PFSK-1 (cell line): ENCODE data around the gene MED17.
A peak's percentile ranks its signal among the peaks of the same experiment; 100 is the strongest.

Experiments used
- FOXP2 ChIP-seq: optimal IDR thresholded peaks from 2 replicates; pipeline ENCODE3; 2011; ENCODE audit warnings: borderline replicate concordance, control low read depth, inconsistent platforms; ENCODE audit not compliant: insufficient read depth; ENCODE audit errors: extremely low read length, extremely low read depth
- POLR2AphosphoS5 ChIP-seq: IDR thresholded peaks from 2 replicates; pipeline ENCODE4 v1.6.1; 2012; ENCODE audit warnings: low read depth, mild to moderate bottlenecking, control low read depth, low read length, moderate library complexity
- SIN3A ChIP-seq: IDR thresholded peaks from 2 replicates; pipeline ENCODE4 v1.6.1; 2012; ENCODE audit warnings: mild to moderate bottlenecking, low read length, moderate library complexity, borderline replicate concordance; ENCODE audit not compliant: insufficient read depth
- TAF1 ChIP-seq: IDR thresholded peaks from 2 replicates; pipeline ENCODE4 v1.6.1; 2012; ENCODE audit warnings: low read length, control low read depth, borderline replicate concordance; ENCODE audit not compliant: insufficient read depth
- TF ChIP-seq, protein P1 (sequence below), 2 experiments: IDR thresholded peaks; 2 replicates each; pipeline versions ENCODE4 v1.6.1 to v1.8.0; 2011 to 2012; ENCODE audit warnings: low read depth in 2 of 2, low read length in 2 of 2, control low read depth in 1 of 2, inconsistent platforms in 1 of 2, mild to moderate bottlenecking in 1 of 2, moderate library complexity in 1 of 2; ENCODE audit not compliant: insufficient read depth in 1 of 2

The MED17 gene

DNA sequence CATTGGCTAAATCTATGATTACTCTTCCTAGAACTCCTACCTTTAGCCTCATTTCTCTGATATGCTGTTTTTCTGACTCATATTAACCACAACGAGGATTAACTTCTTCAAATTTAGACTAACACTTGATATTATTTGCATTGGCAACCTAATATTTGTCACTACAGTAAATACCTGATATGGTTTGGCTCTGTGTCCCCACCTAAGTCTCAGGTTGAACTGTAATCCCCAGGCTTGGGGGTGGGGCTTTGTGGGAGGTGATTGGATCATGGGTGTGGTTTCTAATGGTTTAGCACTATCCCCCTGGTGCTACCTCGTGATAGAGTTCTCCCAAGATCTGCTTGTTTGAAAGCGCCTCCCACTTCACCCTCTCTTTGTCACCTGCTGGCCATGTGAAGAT lies 17.1 kb upstream of the MED17 start:
- TF ChIP-seq SIN3A: no peak
- no peak for TF ChIP-seq POLR2AphosphoS5
- no peak for TF ChIP-seq TAF1
- TF ChIP-seq, protein P1, sequence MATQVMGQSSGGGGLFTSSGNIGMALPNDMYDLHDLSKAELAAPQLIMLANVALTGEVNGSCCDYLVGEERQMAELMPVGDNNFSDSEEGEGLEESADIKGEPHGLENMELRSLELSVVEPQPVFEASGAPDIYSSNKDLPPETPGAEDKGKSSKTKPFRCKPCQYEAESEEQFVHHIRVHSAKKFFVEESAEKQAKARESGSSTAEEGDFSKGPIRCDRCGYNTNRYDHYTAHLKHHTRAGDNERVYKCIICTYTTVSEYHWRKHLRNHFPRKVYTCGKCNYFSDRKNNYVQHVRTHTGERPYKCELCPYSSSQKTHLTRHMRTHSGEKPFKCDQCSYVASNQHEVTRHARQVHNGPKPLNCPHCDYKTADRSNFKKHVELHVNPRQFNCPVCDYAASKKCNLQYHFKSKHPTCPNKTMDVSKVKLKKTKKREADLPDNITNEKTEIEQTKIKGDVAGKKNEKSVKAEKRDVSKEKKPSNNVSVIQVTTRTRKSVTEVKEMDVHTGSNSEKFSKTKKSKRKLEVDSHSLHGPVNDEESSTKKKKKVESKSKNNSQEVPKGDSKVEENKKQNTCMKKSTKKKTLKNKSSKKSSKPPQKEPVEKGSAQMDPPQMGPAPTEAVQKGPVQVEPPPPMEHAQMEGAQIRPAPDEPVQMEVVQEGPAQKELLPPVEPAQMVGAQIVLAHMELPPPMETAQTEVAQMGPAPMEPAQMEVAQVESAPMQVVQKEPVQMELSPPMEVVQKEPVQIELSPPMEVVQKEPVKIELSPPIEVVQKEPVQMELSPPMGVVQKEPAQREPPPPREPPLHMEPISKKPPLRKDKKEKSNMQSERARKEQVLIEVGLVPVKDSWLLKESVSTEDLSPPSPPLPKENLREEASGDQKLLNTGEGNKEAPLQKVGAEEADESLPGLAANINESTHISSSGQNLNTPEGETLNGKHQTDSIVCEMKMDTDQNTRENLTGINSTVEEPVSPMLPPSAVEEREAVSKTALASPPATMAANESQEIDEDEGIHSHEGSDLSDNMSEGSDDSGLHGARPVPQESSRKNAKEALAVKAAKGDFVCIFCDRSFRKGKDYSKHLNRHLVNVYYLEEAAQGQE (IDR thresholded peaks at IDR 0.05; ENCODE audit: insufficient read depth in 1 of 2, low read depth in 2 of 2, low read length in 2 of 2): no peak
- TF ChIP-seq FOXP2: no peak

DNA sequence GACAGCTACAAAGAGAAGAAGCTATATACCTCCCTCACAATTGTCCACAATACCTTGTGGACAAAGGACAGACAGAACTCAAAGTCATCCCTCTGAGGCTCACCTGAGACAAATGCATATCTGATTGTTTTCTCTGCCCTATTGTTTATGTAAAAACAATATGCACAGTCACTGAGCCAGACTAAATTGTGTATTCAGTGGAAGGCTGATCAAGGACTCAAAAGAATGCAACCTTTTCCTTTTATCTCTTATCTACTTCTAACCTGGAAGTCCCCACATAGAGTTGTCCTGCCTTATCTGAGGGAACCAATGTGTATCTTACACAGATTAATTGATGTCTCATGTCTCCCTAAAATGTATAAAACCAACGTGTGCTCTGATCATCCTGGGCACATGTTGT lies 13.9 kb upstream of the MED17 start:
- TF ChIP-seq SIN3A (no peak), TAF1 (no peak), POLR2AphosphoS5 (no peak)
- TF ChIP-seq, protein P1 (IDR thresholded peaks at IDR 0.05; ENCODE audit: insufficient read depth in 1 of 2, low read depth in 2 of 2, low read length in 2 of 2): no peak

DNA sequence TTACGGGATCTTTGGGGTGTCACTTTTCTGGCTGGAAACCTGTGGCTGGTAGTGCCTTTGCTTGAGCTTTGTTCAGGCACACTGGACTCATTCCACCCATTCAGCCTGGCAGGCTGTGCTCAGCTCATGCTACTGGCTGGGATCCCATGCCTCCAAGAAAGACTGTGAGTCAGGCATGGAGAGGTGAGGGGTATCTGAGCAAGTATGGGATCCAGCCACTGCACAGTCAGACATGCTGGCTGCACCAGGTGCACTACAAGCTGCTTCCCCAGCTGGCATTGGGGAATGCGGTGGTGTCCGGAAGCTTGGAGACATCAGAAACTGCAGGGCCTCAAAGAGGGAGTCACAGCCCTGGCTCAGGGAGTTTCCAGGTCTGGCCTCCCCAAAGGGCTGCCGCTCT lies 12.0 kb upstream of the MED17 start:
- TF ChIP-seq SIN3A (no peak), FOXP2 (no peak), TAF1 (no peak), POLR2AphosphoS5 (no peak)
- TF ChIP-seq, protein P1 (IDR thresholded peaks at IDR 0.05; ENCODE audit: insufficient read depth in 1 of 2, low read depth in 2 of 2, low read length in 2 of 2): no peak

DNA sequence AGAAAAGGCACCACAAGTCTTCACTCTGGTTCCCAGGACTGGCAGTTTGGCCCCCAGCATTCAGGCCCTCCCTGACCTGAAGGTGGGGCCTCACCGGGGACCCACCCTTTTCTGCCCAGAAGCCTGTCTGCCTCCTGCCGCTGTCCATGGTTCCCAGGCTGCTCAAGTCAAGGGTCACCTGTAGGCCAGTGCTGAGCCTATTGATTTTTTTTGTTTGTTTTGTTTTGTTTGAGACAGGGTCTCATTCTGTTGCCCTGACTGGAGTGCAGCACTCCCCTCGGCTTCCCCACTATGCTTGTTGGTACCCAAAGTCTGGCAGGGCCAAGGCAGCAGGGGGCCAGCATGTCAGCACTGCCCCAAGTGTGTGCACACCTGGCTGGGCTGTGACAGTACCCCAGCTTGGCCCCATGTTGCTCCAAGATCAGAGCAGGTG lies 11.0 kb upstream of the MED17 start:
- no peak for TF ChIP-seq TAF1
- TF ChIP-seq, protein P1 (IDR thresholded peaks at IDR 0.05; ENCODE audit: insufficient read depth in 1 of 2, low read depth in 2 of 2, low read length in 2 of 2): peak; percentile 67 to 89

DNA sequence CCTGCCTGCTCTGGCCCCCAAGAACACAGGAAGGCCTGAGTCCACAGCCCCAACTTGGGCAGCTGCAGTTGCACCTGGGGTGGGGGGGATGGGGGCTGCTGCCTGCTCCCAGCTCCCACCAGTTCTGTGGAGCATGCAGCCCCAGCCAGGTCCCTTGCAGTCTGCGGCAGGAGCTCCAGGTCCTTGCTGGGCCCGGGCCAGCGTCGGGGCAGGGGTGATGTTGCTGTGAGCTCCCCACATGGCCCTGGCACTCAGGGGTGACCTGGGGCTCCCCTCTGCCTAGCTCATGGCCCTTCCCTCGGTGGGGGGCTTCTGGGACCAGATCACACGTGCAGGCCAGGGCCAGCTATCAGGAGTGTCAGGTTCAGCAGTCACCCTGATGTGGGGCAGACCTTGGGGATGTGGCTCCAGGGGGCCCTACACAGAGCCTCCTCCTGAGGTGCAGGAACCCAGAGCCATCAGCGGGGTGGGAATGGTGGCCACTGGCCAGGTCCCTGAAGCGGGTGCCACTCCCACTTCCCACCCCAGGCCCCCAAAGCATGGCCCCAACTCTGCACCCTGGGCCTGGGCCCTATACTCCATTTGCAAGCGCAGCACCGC lies 10.4 kb upstream of the MED17 start:
- no peak for TF ChIP-seq TAF1
- TF ChIP-seq POLR2AphosphoS5: no peak
- TF ChIP-seq, protein P1 (IDR thresholded peaks at IDR 0.05; ENCODE audit: insufficient read depth in 1 of 2, low read depth in 2 of 2, low read length in 2 of 2): no peak
- no peak for TF ChIP-seq SIN3A
- no peak for TF ChIP-seq FOXP2
